ENCODE results near the gene MT3. TPM values are rescaled to one million over a fixed set of nuclear protein-coding genes. Genes with fewer than 3 reads are reported as not detected.

Gene MT3
- total RNA-seq, 4 donors from 2014 or later, result not detected

- Histone ChIP-seq H3K4me3 (no peak overlapping the region), H3K9me3 (no peaks in the 10 kb centered on the region), H3K36me3 (no peaks in the 10 kb centered on the region), H3K27ac (peak overlapping the region; percentile 24), H3K4me1 (peaks cover 38% of the 10 kb centered on the region), H3K27me3 (no peaks in the 10 kb centered on the region)
- TF ChIP-seq EP300 (IDR thresholded peaks at IDR 0.05), result no peak
- TF ChIP-seq, protein P1, sequence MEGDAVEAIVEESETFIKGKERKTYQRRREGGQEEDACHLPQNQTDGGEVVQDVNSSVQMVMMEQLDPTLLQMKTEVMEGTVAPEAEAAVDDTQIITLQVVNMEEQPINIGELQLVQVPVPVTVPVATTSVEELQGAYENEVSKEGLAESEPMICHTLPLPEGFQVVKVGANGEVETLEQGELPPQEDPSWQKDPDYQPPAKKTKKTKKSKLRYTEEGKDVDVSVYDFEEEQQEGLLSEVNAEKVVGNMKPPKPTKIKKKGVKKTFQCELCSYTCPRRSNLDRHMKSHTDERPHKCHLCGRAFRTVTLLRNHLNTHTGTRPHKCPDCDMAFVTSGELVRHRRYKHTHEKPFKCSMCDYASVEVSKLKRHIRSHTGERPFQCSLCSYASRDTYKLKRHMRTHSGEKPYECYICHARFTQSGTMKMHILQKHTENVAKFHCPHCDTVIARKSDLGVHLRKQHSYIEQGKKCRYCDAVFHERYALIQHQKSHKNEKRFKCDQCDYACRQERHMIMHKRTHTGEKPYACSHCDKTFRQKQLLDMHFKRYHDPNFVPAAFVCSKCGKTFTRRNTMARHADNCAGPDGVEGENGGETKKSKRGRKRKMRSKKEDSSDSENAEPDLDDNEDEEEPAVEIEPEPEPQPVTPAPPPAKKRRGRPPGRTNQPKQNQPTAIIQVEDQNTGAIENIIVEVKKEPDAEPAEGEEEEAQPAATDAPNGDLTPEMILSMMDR (IDR thresholded peaks at IDR 0.05), result no peak
- no peak for TF ChIP-seq POLR2A (IDR thresholded peaks at IDR 0.05)
- no peak for TF ChIP-seq POLR2AphosphoS5 (IDR thresholded peaks at IDR 0.05)
- DNase-seq (ENCODE audit: low spot score in 2 of 2), result no peak
These were observed 40.2 kb upstream of the MT3 start for GRCh38 chr16:56549161-56549560.

DNA sequence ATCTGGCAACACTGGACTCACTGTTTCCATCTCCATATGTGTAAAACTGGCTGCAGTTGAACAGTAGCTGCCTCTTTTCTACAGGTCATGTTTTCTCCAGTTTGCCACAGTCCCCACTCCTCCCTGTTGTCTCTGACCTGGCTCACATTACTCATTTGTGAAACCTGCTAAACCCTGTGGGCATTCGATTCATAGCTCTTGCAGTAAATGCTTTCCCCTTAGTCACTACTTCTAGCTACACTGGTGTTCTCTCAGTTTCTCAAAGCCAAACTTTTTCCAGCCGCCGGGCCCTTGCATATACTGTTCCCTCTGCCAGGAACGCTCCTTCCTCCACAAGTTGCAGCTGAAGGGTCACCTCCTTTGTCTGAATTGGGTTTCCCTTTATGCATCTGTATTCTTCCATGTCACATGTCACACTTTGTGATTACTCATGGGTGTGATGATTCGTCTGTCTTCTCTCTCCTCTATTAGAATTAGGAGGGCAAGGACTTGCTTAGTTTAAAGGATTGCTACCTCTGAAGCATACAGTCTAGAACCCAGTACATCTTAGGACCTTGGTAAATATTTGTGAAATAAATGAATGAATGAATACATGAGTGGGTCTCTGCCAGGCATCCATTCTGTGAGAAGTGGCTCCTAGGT lies 39.5 kb upstream of the MT3 start:
- DNase-seq (ENCODE audit: low spot score in 2 of 2), result no peak
- Histone ChIP-seq H3K4me1 (peaks cover 38% of the 10 kb centered on the region), H3K9me3 (no peaks in the 10 kb centered on the region), H3K27me3 (no peaks in the 10 kb centered on the region), H3K27ac (no peak overlapping the region), H3K36me3 (no peaks in the 10 kb centered on the region), H3K4me3 (no peak overlapping the region)
- WGBS, result 77% methylated on average over 5 of the region's 5 CpGs
- TF ChIP-seq POLR2A (IDR thresholded peaks at IDR 0.05) (no peak), POLR2AphosphoS5 (IDR thresholded peaks at IDR 0.05) (no peak), EP300 (IDR thresholded peaks at IDR 0.05) (no peak)
- TF ChIP-seq, protein P1 (IDR thresholded peaks at IDR 0.05), result no peak

- no peak for DNase-seq (ENCODE audit: low spot score in 2 of 2)
- Histone ChIP-seq H3K27me3 (peaks cover 4% of the 10 kb centered on the region), H3K4me3 (no peak overlapping the region), H3K27ac (no peak overlapping the region), H3K9me3 (no peaks in the 10 kb centered on the region), H3K36me3 (no peaks in the 10 kb centered on the region), H3K4me1 (peaks cover 38% of the 10 kb centered on the region)
- 24% methylated on average over 11 of the region's 11 CpGs for WGBS
- TF ChIP-seq POLR2AphosphoS5 (IDR thresholded peaks at IDR 0.05) (no peak), POLR2A (IDR thresholded peaks at IDR 0.05) (no peak), EP300 (IDR thresholded peaks at IDR 0.05) (no peak)
- TF ChIP-seq, protein P1 (IDR thresholded peaks at IDR 0.05), result no peak
These were observed 37.3 kb upstream of the MT3 start for GRCh38 chr16:56551796-56552738.

- WGBS, result 87% methylated on average over 10 of the region's 10 CpGs
- peaks cover 4% of the 10 kb centered on the region for H3K27me3 ChIP-seq
- H3K27ac ChIP-seq, result no peak overlapping the region
- TF ChIP-seq POLR2AphosphoS5 (IDR thresholded peaks at IDR 0.05) (no peak), POLR2A (IDR thresholded peaks at IDR 0.05) (no peak), EP300 (IDR thresholded peaks at IDR 0.05) (no peak)
- TF ChIP-seq, protein P1 (IDR thresholded peaks at IDR 0.05), result no peak
- no peak for DNase-seq (ENCODE audit: low spot score in 2 of 2)
- H3K9me3 ChIP-seq, result no peaks in the 10 kb centered on the region
- H3K36me3 ChIP-seq, result no peaks in the 10 kb centered on the region
- peaks cover 19% of the 10 kb centered on the region for H3K4me1 ChIP-seq
- no peak overlapping the region for H3K4me3 ChIP-seq
These were observed 34.9 kb upstream of the MT3 start for GRCh38 chr16:56554441-56554840.

All from suprapubic skin (tissue), 4 donors.